ENCODE measurements around the gene TNNI2.

Gene TNNI2

DNA sequence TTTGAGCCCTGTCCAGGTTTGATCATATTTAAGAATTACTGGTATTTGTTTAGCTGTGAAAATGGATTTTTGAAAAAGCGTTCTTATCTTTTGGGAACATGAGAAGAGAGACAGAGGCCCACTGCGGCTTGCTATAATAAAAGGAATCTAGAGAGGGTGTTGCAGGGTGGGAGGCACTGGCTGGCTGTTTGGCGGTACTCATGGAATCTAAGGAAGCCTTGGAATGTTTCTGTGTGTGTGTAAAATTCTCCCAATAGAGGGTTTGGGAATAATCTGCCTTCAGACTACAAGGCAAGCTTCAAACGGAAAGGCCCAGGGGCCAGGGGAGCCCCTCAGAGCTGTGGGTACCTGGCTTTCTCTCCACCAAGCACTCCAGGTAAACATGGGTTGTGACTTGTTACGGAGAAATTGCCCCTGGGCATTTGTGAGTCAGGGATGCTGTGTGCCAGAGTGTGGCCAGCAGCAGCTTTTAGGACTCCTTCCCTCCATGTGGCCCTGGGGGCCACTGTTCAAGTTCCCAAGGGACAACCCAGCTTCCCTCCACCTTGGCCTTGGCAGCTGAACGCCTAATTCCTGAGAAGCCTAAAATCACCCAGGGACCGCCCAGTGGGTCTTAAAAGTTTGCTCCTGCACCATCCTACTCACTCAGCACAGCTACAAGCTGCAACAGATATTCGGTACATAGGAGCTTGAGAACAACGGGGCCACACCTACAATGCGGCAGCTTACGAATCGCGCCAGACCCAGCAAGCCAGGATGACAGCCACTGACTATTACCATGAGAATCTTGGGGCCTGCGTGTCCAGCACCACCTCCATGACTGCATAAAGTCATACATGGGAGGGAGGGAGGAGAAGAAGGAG lies 18.1 kb upstream of the TNNI2 start:
- no peak for DNase-seq (ENCODE audit: low read depth in 1 of 2, low spot score in 1 of 2)

DNA sequence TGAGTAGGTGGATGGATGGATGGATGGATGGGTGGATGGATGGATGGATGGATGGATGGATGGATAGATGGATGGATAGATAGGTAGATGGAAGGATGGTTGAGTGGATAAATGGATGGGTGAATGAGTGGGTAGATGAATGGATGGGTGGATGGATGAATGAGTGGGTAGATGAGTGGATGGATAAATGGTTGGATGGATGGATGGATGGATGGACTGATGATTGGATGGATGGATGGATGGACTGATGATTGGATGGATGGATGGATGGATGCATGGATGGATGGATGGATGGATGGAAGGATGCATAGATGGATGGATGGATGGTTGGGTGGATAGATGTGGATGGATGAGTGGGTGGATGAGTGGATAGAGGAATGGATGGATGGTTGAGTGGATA lies 17.2 kb upstream of the TNNI2 start:
- DNase-seq (ENCODE audit: low read depth in 1 of 2, low spot score in 1 of 2) = no peak

DNA sequence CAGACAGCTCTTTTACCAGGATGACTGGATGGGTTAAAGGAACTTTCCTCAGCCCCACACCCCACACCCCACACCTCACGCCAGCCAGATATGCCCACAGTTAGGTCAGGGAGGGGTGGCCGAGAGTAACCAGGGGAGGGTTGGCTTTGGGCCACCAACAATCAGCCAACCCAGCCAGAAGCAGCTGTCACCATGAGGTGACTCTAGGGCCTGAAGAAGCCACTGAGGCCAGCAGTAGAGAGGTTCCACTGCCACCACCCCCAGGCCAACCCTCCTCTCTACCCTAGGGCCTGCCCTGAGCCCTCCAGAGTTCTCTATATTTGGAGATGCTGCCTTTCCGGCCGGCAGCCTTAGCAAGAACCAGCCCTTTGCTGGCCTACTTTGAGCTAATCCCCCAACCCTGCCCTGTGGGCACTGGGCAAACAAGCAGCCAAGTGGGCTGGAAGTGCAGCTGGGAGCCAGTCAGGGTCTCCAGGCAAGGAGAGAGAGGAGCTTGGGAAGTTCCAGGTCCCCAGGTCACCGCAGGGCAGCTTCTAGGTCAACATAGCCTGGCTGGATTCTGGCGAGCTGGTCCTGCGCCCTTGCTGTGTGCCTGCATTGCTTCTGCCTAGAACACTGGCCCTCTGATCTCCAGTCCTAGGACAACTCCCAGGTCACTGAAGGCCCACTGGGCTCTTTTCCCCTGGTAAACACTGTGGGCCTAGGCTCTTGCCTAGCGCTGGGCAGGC lies 16.0 kb upstream of the TNNI2 start:
- no peak for DNase-seq (ENCODE audit: low read depth in 1 of 2, low spot score in 1 of 2)

DNA sequence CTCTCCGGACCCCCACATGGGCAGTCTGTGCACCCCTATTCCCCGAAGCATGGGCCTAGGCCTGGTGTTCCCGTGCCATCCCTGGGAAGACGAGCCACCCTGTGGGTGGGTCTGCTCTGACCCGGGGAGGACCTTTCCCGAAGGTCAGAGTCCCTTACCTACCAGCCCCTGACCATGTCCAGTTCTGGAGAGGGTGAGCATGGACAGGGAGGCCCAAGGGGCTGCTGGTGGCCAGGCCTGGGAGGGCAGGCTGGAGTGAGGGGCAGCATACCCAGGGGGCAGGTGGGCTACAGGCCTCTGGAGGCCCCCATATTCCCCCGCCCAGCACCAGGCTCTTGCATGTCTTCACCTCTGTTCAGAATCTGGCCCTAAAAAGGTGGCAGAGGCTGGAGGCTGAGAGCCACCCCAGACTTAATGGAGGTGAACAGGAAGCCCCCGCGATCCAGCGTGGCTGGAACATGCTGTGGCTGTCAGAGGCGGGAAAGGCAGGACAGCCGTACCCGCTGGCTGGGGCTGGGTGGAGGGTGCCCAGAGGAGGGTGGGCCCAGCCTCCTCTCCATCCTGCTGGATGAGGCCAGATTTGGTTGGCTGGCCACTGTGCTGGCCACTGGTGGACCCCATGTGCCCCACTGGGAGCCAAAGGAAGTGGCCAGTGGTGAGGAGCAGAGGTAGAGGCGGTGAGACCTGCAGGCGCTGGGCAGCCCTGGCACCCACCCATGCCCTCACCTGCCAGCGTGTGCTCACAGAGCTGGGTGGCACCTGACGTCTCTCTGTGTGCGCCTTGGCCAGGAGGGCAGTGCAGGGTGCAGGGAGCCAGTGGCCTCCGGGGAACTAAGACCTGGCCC lies 15.2 kb upstream of the TNNI2 start:
- DNase-seq (ENCODE audit: low read depth in 1 of 2, low spot score in 1 of 2) = no peak

DNA sequence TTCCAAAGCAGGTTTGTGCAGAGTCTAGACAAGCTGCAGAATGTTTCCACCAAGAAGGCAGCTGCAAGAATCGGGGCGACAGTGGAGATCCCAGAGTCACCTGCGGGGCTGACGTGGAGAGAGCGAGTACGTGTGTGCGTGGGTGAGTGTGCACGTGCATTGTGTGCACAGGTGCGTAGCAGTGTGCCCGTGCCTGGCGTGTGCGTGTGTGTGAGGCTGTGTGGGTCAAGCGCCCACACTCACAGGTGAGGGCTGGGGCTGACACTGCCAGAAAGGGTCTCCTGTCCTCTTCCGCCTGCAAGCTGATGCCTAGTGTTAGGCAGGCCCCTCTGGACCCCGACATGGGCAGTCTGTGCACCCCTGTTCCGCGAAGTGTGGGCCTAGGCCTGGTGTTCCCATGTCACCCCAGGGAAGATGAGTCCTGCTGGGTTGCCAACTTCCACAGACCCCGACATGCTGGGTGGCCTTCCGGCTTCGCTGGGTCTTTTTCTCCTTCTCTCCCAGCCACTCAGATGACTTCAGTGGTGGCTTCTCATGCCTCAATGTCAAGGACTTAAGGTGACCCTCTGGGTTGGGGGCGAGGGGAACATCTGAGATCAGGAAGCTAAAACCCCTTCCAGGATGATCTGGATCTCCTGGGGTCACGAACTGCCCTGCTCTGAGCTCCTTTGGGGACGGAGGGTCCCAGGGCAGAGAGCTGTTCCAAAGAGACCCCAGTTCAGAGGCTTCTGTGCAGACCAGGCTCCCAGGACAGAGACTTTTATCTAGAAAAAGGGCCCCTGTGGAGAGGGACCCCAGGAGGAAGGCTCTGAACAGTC lies 14.4 kb upstream of the TNNI2 start:
- DNase-seq (ENCODE audit: low read depth in 1 of 2, low spot score in 1 of 2) = no peak

DNA sequence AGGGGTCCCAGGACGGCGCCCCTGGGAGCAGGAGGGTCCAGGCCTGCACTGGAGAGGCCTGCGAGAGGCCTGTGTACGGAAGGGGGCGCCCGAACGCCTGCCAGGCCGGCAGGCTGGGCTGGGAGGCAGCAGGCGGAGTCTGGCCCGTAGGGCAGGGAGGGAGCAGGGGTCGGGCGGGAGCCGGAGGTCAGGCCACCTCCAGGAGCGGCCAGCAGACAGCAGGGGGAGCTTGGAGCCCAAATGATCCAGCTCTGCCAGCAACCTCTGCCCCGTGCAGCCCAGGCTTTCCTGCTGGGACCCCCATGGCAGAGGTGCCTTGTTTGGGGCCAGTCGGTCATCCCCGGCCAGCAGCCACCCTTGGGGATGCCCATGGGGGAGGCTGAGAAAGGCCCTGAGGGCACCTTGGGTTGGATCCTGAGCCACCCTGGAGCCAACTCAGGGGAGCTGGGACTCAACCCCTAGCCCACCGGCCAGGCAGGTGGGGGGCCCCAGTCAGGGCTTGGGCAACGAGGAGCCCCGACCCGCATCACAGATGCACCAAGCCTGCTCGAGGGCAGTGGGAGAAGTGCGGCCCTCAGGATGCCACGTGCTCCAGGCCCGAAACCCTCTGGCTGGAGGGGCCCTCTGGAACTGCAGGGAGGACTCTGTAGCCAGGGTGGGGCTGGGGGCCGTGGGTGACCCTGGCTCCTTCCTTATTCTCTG lies 13.6 kb upstream of the TNNI2 start:
- DNase-seq (ENCODE audit: low read depth in 1 of 2, low spot score in 1 of 2) = no peak

DNA sequence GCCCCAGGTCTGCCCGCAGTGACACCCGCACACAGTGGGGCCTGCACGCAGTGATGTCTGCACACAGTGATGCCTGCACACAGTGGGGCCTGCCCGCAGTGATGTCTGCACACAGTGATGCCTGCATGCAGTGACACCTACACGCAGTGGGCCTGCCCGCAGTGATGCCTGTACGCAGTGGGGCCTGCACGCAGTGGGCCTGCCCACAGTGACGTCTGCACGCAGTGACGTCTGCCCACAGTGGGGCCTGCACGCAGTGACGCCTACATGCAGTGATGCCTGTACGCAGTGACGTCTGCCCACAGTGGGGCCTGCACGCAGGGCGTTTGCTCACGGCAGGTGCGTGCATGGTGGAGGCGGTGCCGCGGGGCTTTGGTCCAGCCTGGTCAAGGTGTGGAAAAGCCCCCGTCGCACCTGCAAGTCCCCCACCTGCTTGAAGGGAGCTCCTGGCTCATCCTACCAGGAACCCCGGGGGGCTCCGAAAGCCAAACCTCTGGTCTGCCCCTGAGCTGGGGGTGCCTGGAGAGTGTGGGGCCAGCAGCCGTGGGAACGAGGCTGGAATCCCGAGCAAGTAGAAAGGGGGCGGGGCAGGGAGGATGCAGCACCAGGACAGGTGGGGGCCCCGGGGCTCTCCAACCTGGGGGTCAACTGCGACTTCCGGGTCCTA lies 12.9 kb upstream of the TNNI2 start:
- DNase-seq (ENCODE audit: low read depth in 1 of 2, low spot score in 1 of 2) = no peak

DNA sequence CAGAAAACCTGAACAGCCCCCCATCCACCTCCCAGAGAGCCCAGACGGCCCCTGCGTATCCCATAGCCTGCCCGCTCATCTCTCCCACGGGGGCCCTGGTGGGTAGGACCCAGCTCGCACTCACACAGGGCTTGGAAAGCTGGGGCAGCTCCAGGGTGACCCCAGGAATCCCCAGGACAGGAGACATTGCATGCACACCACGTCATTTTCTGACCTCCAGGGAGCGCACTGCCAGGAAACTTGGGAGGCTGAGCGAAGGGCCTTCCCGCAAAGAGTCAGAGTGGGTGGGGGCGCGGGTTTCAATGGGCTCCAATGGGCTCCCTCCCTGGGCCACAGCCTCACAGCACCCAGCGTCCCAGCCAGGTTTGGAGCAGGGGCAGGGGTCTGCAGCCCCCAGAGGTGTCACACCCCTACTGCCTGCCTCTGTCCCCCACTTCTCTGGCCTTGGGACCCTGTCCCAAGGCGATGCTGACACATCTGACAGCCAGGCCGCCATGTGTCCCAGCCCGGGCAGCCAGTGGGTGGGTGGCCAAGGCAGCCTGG lies 12.2 kb upstream of the TNNI2 start:
- no peak for DNase-seq (ENCODE audit: low read depth in 1 of 2, low spot score in 1 of 2)

DNA sequence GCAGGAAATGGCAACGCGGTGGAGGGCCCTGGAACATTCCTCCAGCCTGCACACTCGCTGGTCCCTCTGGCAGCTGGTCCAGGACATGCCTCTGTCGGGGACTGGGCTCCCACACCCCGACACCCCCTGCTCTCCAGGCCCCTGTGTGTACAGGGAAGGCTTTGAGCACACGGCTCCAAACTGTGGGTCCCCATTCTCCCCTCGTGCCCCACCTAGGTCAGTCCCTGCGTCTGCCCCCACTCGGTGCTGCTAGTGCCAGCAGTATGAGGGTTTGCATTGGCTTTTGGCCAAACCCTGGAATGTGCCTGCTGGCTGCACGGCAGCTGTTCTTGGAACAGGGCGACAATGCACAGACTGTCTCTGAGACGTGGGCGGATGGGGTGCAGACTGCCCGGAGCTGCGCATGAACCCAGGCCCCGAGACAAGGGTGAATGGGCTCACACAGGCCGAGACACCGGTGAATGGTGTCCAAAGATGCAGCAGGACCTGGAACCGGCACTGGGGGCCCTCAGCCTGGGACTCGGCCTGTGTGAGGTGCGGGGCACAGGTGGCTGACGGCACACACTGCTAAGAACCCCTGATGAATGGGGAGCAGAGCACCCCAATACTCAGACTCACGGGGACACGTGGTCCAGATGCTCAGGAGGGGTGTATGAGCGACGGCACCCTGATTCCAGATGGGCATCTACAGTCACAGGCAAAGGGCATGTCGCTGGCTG lies 11.5 kb upstream of the TNNI2 start:
- no peak for DNase-seq (ENCODE audit: low read depth in 1 of 2, low spot score in 1 of 2)

DNA sequence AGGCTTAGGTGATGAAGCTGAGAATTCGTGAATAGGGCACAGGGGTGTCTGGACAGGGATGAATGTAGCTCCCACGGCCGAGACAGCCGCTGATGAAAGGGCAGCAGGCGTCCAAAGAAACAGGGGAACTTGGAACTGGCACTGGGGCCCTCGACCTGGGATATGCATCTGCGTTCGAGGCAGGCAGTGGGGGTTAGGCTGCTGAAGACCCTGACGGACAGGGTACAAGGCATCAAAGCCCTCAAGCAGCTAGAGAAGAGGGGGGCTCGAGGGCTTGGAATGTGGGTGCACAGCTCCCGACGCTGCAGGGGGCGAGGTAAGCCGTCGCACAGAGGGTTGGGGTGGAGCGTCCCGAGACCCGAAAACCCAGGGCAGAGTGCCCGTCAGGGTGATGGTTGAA lies 10.8 kb upstream of the TNNI2 start:
- DNase-seq (ENCODE audit: low read depth in 1 of 2, low spot score in 1 of 2) = no peak

DNA sequence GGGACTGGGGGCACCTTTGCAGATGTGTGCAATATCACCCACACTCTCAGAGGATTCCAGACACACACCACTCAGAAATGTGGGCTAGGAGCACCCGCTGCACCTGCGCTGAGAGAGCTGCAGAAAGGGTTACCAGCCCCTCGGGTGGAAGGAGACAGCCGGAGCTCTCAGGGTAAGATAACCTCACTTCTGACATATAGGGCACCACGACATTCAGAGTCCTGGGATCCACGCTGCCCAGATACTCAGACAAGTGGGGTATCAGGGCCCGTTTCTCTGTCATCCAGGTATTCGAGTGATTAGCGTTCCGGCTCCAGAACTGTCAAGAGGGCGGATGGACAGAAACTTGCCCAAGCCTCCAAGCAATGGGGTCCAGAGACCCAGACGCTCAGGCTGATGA lies 10.2 kb upstream of the TNNI2 start:
- no peak for DNase-seq (ENCODE audit: low read depth in 1 of 2, low spot score in 1 of 2)

DNA sequence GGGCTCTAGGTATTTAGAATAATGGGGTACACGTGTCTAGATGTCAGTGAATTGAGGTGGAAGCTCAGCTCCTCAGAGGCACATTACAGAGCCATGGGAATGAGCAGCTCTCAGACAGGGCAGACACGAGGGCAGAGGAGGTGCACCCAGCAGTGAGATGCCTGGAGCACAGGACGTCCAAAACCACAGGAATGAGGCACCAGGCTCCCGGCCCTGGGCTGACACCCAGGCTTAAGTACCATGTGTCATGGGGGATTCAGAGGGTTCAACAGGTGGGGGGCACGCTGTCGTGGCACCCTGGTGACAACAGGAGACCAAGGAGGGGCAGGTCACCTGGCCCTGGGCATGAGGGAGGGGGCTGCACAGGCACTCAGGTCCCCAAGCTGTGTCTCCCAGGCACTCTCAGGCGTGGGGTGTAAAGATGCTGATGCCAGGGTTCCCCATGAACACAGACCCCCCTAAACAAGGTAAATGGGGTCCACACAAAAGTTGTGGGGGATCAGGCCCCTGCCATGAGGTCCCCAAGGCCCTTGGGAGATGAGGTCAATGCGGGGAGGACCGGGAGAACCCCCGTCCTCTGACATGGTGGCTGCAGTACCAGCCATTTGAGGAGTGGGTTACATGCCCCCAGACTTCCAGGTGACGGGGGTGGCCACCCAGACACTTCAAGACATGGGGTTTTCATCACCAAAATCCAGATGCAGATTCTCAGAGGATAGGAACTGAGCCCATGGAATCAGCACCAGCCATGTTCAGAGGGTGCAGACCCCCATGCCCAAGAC lies 9.6 kb upstream of the TNNI2 start:
- no peak for DNase-seq (ENCODE audit: low read depth in 1 of 2, low spot score in 1 of 2)

DNA sequence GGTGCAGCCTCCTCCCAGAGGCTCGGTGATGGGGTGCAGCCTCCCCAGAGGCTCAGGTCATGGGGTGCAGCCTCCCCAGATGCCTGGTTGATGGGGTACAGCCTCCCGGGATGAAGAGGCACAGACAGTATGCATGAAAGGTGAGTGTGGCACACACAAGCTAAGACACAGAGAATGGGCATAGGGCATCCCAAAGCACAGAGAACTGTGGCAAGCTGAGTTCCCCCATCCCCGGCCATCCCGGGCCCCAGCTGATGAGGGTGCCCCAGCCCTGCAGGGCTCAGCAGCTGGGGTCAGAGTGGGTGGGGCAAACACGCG lies 8.8 kb upstream of the TNNI2 start:
- no peak for DNase-seq (ENCODE audit: low read depth in 1 of 2, low spot score in 1 of 2)

DNA sequence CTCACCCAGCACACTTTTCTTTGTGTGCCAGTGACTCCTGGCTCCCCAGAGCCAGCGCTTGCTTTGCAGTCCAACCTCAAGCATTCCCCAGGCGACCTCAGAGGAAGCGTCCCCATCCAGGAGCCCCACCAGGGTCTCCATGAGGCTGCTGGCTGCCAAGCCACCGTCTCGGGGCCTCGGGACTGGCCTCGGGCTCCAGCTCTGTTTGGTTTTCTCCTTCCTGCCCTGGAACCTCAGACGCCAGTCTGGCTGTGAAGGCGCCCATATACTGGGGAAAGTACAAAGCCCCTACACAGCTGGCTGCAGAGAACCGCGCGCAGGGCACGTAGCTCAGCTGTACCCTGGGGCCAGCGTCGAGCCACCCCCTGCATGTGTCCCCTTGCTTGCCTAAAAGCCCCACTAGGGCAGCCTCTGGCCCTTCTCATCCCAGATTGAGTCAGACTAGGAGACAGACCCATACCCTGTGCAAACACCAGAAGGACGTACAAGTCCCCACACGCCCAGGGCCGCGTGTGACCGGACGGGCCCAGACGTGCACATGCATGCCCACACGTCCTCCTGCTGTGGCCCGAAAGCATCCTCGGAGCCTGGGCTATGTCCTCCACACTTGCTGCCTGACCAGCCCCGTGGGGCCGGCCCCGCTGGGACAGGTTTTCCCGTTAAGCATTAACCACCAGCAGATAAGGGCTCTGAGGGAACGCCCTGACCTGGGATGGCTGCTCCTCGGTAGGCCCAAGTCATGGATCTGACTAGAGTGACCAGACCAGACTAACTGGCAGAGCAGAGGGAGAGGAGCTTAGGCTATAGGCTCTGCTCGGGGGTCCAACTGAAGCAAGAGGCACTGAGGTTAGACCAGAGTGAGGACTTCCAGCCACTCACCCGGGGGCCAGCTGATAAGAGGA lies 8.2 kb upstream of the TNNI2 start:
- no peak for DNase-seq (ENCODE audit: low read depth in 1 of 2, low spot score in 1 of 2)

DNA sequence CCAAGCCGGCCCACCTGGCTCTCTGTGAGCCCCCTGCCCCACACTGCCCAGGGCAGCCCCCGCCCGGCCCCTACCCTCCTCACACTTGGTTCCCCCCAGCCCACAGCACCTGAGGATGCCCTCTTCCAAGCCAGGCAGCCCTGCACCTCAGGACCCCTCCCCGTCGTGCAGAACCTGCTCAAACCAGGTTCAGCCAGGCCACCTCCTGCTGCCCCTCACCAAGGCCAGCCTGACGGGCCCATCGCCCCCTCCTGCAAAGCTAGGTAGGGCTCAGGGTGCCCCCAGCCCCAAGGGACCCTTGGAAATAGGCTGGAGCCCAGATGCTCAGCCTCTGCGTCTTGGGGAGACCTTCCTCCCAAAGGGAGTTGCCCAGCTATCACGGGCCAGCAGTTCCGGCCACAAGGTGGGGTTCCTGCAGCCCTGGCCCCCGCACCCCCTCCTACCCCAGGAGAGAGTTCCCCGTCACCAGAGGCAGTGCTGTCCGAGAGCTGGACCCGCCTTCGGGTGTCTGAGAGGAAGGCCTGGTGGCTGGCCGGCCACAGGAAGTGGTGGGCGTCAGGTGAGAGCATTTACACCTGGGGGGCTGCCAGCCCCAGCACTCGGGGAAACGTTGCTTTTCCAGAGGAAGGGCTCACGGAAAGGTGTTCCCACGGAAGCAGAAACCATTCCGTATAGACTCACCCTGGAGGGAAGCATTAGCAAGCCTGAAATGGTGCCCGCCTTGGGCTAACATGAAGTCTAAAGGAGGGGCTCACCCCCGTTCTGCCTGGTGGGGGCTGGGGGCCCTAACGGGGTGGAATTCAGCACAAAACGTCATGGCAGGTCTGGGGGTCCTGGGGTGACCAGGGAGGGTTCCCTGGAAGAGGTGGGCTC lies 7.2 kb upstream of the TNNI2 start:
- DNase-seq (ENCODE audit: low read depth in 1 of 2, low spot score in 1 of 2) = no peak

DNA sequence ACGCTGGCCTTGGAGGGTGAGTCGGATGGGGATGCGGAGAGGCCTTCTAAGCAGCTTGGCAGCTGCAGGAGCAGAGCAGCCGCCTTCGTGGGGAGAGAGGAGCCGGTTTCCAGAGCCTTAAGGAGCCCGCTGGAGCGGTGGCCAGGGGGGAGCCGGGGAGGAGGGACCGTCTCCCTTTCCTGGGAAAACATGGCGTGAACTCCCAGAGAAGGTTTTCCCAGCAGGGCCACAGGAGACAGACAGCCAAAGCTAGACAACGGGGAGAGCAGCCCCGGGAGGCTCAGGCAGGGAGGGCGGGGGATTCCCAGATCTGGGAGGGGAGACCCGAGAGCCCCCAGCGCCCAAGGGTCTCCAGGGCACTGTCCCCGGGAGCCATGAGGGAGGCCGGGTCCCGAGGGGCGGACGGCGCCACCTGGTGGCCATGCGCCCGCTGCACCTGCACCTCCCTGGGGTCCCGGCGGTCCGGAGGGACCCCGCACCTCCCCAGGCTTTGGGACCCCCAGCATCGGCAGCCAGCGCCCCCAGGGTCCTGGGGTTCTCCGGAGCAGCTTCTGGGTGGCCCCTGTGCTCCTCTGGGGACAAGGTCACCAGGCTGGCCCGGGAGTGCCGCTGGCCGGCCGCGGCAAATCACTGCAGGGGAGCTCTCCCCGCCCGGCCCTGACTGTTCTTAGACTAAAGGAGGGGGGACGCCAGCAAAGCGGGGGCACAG lies 6.4 kb upstream of the TNNI2 start:
- DNase-seq (ENCODE audit: low read depth in 1 of 2, low spot score in 1 of 2) = peak; percentile 30 to 63
